ENCODE data around the gene ABHD14A.

ABHD14A gene

DNA sequence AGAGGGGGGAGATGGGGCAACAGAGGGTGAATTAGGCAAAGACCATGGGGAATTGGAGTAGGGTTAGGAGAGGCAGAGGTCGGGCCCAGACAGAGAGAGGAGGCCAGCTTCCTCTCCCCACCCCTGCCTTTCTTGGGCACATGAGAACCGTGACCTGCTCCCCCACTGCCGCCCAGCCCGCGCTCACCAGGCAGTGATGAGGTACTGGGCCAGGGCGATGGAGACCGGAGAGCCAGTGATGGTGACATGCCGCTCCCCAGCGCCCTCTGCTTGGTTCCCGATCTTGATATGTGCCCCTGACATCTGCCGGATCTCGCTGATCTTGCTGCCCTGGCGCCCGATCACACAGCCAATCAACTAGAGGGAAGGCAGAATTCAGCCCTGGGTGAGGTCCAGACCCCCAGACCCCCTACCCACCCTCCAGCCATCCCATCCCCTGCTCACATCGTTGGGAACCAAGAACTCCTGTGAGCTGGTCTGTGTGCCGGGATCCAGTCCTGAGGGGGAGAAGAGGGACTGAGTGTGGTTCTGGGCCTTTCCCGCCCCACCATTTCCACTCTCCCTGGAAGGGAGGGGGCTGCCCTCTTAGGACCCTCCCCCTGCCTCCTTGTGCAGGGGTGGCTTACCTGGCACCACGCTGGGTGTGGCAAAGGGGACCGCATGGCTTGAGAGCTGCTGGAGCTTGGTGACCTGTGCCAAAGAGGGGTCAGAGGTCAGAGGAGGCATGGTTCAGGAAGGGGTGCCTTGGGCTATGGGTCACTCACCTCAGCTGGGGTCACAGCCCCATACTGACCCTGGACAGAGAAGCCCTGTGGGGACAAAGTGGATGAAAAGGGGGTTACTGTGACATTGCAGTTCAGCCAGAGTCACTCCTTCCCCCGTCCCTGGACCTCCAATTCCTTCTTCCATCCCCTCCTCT is 16.0 kb upstream of the ABHD14A start:
- no peak for DNase-seq

DNA sequence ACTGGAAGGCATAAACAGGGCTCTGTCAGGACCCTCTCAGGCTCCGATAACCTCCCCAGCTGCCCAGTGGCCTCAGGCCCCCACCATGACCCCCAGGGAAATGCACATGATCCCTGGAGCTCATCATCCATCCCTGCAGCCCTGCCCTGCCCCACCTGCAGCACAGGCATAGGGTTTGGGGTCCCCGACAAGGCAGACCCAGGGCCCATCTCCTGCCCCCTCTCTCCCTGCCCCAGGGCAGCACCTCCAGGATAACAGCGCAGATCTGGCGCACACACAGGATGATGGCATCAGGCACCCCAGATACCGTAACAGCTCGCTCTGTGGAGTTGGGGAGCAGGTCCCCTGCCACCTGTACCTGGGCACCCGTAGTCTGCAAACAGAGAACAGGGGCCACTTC is 15.2 kb upstream of the ABHD14A start:
- DNase-seq = no peak

DNA sequence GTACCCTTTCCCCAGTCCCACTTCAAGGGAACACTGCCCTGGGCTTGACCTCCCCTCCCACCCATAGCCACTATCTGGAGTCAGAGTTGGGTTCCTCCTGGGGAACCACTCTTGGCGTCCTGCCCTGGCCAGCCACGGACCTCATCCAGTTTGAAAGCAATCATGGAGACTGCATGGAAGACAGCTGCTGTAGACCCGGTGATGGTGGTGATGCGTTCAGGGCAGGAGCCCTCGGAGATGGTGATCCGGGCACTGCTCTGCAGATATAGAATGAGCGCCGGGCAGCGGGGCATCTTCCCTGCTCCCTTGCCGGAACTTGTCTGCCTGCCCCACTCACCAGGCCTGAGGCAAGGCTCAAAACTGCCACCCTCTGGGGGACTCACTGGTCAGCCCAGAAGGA is 14.5 kb upstream of the ABHD14A start:
- DNase-seq = no peak

DNA sequence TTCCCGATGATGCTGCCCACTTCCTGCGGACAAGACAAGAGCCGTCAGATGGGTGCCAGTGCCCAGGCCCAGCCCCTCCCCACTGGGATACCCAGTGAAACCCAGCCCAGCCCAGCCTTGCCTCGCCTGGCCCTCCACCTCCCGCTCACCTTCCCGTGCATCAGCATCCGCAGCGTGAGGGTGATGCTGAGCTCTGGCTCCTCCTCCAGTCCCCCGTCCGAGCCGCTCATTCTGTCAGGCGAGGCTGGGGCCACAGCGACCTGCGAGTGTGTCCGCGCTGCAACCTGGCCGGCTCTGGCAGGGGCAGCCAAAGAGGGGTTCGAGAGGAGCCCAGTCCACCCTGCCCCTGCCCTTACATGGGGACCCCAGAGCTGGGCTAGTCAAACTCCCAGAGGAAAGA is 13.9 kb upstream of the ABHD14A start:
- DNase-seq = no peak

DNA sequence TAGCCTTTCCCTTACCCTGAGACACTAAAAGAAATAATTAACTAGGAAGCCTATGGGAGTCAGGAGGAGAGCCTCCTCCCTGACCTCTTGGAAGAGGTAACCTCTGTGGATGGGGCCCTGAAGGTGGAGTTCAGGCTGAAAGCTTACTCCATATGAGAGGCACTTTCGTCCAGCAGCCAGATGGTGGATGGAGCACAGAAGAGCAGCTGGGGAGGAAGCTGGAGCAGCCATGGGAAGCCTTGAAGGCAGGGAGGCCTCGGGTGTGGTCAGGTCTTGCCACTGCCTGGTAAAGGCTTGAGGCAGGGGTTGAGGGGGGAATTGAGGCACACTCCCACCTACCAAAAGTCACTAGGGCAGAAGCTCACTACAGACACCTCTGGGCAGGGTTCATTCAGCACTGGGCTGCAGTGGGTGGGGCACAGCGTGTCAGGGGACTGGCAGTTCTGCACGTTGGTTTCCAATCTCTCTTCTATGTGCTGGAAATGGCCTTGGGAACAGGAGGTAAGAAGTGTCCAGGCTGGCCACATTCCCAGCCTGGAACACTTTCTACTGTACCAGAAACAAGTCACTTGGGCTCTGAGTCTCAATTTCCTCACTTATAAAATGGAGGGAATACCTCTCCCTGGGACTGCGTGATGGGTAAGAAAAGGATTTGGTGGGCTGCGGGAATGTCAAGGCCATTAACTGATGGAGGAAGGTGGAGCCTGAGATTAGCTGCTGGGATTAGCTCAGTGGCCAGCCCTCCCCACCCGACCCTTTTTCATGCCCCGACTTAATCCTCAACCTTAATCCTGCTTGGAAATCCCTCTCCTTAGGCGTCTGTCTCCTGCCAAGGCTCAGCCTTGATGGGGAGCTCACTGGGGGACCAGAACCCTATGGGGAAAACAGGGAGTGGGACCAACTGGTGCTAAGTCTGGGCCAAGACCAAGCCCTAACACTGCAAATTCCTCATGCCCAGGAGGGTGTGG is 13.0 kb upstream of the ABHD14A start:
- DNase-seq = no peak

DNA sequence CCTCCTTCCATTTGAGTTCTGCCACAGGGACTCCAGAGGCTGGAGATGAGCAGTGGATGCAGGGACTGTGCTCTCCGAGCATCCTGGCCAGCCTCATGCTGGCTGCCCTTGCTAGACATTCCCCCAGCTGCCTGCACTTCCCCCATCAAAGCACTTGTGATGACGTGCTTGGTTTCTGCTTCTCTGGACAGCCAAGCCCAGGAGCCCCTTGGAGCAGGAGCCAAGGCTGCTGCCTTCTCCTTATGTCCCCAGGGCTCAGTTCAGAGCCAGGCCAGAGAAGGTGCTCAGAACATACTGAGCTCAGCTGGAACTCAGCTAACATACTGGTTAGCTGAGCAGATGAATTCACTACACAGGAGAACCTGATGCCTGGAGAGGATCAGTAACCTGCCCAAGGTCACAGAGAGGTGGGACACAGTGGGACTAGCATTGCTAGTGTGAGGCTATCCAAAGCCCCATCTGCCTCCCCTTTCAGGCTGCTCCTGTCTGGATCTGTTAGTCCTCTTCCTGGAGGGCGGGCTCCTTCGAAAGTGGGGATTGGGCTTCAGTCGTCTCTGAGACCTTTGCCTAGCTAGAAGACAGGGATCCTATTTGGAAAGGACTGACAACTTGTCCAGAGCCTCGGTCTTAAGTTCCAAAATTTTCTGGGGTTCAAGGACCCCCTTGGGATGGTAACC is 11.9 kb upstream of the ABHD14A start:
- DNase-seq = no peak

DNA sequence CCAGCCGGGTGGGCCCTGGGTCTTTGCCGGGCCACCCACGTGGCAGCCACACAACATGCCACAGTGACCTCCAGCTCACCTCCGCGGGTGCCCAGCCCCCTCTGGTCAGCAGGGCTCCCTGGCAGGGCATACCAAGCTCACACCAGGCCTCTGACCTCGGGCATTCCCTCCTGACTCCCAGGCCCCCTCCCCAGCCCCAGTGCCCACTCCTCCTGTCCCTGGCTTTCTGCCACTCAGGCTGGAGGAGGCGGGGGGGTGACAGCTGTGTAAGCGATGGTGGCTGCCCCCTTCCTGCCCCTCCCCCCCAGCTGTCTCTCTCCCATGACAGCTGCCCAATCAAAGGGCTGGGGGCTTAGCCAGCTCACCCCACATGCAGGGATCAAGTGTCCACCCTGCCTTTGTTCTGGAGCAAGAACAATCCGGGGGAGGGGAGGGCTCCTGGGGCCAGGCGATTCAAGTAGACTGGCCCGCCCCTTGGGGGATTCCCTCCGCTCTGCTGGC is 10.9 kb upstream of the ABHD14A start:
- DNase-seq = no peak

DNA sequence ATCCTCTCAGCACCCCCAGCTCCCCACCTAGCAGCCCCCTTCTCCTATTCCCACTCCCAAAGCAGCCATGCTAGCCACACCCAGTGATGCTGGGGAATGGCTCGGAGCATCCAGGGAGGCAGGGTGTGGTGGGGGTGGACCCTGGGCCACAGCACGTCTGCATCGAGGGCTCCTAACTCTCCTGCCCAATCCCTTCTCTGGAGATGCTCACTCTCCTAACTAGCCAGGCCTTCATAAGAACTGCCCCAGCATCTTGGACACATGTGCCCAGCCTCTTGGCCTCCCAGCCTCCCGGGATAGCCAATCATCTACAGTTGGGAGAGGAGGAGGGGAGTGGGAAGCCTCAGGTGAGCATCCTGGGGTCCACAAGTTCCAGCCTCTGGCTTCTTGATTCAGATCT is 10.3 kb upstream of the ABHD14A start:
- DNase-seq = no peak

DNA sequence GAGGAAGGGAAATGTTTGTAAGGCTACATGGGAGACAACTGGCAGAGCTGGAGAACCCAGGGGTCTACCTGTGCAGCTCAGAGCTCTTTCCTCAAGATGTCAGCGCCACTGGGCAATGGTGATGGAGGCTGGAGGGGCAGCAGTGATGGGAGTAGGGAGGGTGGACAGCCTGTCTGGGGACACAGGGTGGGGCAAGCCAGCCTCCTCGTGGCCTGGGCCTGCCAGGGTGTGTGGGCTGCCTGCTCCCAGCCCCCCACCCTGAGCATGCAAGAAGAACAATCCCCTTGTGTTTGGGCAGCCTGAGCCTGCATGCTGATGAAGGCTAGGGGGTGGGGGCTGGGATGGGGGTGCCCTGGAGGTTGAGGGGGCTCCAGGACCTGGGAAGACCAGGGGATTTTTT is 8.8 kb upstream of the ABHD14A start:
- no peak for DNase-seq

DNA sequence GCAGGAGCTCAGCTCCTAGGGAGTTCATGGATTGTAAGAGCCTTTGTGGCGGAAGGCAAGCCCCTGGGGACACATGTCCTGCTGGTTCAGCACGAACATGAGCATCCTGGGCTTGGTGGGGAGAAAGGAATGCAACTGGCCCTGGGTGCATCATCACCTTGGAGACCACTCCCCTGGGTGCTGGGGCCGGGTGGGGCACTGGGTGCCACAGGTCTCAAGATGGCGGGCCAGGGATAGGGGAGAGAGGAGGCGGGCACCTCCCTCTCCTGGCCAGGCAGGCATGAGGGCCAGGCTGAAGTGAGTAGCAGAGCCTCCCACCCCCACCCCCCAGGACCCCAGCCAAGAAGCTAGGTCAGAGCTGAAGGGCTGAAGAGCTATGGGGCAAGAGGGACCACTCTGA is 8.4 kb upstream of the ABHD14A start:
- DNase-seq = no peak

DNA sequence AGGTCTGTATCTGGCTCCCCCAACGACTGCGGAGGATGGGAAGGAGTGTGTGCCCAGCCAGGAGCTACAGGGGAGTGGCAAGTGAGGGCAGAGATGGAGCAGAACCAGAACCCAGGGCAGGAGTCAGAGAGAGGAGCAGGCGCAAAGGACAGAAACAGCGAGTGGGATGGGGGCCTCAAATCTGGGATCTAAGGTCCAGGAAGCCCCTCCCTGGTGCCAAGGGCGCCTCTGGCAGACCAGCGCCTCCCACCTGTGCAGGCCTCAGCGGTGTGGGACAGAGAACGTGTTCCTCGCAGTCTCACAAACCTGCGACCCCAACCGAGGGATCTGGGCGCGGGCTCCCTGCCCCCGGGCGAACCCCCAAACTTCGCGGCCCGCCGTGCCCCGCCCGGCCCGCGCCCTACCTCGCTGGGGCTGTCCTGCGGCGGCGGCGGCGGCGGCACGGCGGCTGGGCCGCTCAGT is 7.9 kb upstream of the ABHD14A start:
- peak; percentile 25 for DNase-seq

DNA sequence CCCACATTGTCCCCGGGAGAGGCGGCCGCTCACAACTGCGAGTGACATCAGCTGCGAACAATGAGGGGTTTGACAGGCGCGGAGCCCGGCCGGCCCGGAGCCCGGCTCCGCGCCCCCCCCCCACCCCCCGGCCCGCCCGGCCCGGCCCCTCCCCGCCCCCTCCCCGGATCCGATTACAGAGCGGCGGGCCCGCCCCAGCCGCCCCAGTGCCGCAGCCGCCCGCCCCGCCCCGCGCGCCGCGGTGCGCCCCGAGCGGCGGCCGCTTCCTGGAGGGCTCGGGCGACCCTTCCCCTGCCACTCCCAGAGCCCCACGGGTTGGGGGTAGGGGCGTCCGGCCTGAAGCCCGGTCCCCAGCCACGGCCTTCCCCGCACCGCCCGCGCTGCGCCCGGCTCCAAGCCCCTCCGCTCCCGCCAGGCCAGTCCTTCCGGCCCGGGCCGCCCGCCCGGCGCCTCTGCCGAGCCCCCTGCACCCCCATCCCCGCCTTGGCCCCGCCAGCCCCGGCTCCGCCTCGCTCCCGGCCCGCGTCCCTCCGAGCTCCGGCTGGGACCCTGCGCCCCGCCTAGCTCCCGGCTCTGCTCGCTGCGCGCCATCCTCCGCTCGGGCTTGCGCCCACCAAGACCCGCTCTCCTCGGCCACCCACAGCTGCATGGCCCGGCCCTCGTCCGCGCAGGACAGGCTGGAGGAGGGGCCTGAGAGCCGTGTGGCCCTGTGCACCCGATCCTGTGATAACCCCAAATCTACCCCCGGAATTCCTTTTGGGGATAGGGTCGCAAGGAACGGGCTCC is 7.3 kb upstream of the ABHD14A start, which contains the start of gene PCBP4:
Gene PCBP4 (minus strand): TSS at position 71 of the 786 bp plus-strand sequence. CDS start 6,214 bp downstream, outside the sequence.
- peak; percentile 10 for DNase-seq

DNA sequence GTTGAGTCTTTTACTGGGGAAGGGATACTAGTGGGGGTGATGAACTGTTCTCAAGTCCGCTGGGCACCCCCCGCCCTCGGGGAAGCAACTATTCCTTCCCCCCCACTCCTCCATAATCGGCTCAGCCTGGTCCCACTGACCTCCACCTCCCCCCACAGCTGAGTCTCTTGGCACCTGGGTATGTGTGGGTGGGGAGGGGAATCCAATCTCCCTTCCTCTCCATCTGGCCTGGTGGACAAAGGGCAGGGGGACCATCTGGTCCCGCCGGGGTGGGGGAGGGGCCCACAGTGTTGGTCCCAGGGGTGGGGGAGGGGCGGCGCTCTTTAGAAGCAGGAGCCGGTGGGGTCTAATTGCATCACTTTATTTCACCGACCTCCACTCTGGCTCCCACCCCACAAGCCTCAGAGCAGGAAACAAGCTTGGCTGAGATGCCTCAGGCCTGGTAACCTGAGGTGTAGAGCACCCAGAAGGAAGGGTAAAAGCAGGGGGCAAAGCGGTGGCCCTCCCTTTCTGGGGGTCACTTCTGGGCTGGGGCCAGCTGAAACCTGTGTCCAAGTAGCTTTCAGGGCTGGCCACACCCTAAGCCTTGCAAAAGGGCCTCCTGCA is 6.6 kb upstream of the ABHD14A start:
- no peak for DNase-seq

DNA sequence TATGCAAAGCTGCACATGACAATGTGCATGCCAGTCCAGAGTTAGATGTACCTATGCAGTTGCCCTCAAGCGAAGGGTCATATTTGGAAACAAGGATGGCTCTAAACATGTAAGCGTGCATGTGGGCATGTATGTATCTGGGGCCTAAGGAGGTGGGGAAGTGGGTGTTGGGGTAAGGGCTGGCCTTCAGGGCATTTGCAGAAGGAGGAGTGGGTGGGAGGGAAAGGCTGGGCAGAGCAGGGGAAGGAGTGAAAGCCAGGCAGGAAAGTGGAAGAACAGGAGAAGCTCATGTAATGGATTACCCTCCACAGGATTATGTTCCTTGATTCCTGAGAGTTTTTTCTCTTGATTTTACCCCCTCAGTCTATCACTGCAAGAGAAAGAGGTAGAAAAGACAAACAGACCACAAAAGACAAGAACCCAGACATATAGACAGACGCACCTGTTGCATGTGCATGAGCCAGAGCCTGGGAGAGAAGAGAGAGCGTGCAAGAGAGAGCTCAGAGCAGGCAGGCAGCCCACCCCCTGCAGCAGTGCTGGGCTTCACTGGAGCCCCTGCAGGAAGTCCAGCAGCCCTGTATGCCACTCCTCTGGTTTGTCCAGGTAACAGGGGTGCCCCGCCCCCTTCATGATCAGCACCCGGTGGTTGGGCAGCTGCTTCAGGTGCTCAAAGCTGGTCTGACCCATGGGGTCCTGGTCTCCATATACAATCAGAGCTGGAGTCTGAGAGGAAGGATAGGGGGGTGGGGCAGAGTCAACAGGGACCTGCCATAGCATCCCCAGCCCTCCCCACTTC is 5.8 kb upstream of the ABHD14A start:
- DNase-seq = no peak

DNA sequence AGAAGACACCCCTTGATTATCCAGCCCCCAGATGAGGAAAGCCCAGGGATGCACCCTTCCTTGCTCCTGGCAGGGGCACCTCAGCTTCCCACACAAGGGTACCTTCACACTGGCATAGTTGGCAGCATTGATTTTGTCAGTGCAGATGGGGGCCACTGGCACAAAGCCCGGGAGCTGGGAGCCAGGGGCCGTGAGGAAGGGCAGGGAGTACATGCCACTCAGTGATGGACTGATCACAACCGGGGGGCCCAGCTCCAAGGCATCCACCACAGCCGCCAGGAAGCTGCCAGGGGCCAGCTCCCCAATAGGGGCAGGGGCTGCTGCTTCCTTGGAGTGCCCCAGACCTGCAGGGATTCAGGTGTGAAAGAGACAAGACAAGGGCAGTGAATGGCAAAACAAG is 5.0 kb upstream of the ABHD14A start:
- no peak for DNase-seq

DNA sequence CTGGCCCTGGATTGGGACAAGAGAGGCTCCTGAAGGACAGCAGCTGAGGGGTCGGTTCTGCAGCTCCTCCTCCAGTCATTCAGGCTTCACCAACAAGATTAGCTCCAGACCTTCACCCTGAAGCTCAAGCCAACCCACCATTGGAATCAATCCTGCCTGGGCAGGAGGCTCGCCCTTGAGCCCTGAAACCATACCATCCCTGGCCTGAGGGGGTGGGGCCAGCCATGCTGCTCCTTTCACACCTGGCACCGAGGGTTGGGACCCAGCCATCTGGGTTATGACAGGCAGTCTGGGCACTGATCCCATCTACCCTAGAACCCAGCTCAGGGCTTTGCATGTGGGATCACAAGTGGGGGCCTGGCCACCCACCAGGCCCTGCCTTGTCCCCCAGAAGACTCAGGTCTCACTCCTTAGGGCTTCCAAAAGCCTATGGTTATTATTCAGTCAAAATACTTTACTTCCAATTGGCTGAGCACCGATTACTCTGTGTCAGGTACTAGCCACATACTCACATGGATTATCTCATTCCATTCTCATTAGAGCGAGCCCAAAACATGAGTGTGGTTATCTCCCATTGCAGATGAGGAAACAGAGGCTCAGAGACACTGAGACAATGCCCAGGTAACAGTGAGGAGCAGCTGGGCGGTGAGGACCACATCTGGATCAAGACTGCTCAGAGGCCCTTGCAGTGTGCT is 4.1 kb upstream of the ABHD14A start:
- no peak for DNase-seq

DNA sequence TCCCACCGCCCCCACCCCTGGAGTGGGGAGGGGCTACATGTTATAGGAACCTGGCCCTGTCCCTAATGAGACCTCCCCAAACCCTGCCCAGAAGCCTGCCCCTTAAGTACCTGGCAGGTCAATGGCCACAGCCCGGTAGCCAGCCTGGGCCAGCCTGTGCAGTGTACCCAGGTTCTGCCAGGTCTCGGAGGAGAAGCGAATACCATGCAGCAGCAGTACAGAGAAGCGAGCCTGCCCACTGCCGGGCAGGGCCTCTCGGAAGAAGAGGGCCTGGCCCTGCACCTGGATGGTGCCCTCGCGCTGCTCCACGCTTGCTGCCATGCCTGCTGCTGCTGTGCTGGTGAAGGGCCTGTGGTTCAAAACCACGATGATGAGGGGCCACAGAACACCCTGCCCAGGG is 3.5 kb upstream of the ABHD14A start:
- DNase-seq = no peak

DNA sequence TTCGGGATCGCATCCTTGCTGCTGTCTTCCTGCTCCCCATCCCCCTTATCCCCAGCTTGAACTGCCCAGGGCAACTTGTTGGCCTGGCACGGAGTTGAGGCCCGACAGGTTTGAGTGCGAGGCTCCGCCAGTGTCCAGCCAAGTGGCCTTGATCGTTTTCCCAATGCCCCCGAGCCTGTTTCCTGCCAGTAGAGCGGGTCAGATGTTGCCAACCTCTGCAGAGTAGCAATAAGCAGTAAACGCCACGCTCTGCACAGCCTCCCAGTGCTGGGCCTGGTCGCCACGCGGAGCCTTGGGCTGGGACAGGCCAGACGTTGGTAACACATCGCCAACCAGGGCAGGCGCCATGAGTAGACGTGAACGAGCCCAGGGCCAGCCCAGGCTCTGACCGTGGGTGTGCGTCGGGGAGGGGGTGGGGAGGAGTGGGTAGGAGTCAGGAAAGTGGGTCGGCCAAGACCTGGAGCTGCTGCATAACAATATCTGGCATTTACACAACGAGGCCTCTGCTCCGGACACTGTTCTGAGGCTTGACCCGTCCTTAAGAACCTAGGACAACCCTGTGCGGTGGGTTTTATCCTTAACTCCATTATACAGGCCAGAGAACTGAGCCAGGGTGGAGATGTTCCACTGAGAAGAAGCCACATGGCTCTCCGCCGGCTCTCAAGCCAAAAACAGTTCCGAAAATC is 444 bp upstream of the ABHD14A start:
- DNase-seq = no peak

DNA sequence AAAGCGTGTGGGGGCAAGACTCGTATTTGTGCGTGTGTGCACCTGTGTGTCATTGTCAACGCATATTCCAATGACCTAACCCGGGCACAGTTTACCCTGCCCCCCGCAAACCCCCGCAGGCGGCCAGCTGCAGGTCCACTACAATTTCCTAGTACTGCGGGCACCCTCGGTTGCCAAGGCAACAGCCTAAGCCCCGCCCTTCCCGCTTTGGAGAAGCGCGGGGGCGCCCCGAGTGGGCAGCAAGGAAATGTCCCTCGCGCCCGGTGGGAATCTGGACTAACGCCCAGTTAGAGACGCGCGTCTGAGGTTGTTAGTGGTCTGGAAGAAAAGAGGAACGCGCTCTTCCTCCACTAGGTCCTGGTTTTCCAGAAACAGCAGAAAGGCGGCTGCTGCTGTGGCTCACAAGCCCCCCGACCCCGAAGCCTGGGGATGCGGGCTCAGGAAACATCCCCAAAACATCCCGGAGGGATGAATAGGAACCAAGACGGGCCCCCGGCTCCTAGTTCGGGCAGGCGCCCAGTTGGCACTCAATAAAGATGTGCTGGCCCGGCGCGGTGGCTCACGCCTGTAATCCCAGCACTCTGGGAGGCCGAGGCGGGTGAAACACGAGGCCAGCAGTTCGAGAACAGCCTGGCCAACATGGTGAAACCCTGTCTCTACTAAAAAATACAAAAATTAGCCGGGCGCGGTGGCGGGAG is 1.1 kb downstream of the ABHD14A start:
- DNase-seq = peak; percentile 51

Measured in suppressor macrophage treated with lipopolysaccharide for 4 hours (primary cell).